ENCODE data around the gene IGF1.

DNA sequence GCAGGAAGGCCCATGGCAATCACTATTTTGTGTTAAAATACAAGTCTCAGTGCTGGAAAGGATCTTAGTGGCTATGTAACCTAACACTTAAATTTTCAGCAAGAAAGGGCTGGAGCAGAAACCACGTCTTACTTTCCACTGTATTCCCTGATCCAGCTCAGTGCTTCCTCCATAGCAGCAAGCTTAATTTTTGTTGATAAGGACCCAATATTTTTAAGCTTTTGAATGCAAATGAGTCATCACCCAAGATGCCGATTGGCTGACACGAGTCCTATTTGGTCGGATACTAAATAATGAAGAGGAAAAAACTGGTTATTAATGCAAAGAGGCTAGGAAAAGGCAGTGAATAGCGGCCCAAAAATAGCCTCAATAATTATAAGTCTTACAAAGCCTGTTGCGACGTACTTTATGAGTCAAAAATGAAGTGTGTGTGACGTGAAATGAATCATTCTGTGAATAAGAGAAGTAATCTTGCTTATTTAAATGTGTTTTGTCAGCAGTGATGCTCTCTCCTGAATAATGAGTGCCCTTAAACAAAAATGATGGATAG lies 46.9 kb upstream of the IGF1 start:
- TF ChIP-seq CTCF (IDR thresholded peaks at IDR 0.05; ENCODE audit: low read depth, low read length, poor library complexity, severe bottlenecking) (no peak), EZH2phosphoT487 (IDR thresholded peaks at IDR 0.05; ENCODE audit: borderline replicate concordance, low read length) (no peak)

Data from DOHH2 (cell line).